Lower leg skin (tissue), 4 donors: ENCODE results near the gene DDX19B. TPM values are rescaled to one million over a fixed set of nuclear protein-coding genes. Genes with fewer than 3 reads are reported as not detected.
A peak's percentile ranks its signal among the peaks of the same experiment; 100 is the strongest.

Experiments
- DNase-seq, 2 donors: peaks; one replicate each; pipeline ENCODE4 v3.0.0-alpha.2; 2019; ENCODE audit warnings: low spot score in 2 of 2
- H3K4me3 ChIP-seq: fragments of 200-600 bp; sonication (generic); 2 replicates; pipeline ENCODE4 v1.5.1; 2017; ENCODE audit warnings: mild to moderate bottlenecking, low read depth; ENCODE audit not compliant: poor library complexity, severe bottlenecking
- CTCF ChIP-seq, 3 donors: fragments of 450-650 bp; IDR thresholded peaks; one replicate each; pipeline ENCODE4 v1.5.1; 2016; ENCODE audit warnings: antibody characterized with exemption in 3 of 3, mild to moderate bottlenecking in 3 of 3, moderate library complexity in 2 of 3
- POLR2A ChIP-seq, 2 donors: fragments of 450-650 bp; IDR thresholded peaks; one replicate each; pipeline ENCODE4 v1.6.1; 2016 to 2017; ENCODE audit warnings: antibody characterized with exemption in 2 of 2, mild to moderate bottlenecking in 1 of 2, moderate library complexity in 1 of 2
- WGBS, 2 donors: methylation state at CpG; one replicate each; pipeline ENCODE4 v1.1.5; 2018; 5-methylcytosine and 5-hydroxymethylcytosine counted together
- intact Hi-C: fragments of 100-400 bp; cut with DNase I; formaldehyde crosslinking; loops from one replicate; pipeline ENCODE4 v1.15.0; 2023; ENCODE audit warnings: low total_unique reads
- total RNA-seq, 4 donors: library from RNA; depleted of rRNA; stranded (reverse); fragments of >200 nt; gene quantifications; one replicate each; pipeline ENCODE4 v1.1.0, GENCODE V29; 2016

DDX19B gene
- total RNA-seq, 4 donors from 2014 or later = 36.9 to 53.3 (median 48.2) TPM

GRCh38 chr16:70378869-70379493 is 80.0 kb downstream of the DDX19B start:
- 81 to 86% methylated on average over 13 of the region's 13 CpGs for WGBS, 2 donors
- TF ChIP-seq CTCF (IDR thresholded peaks at IDR 0.05) (no peak), POLR2A (IDR thresholded peaks at IDR 0.05) (no peak)
- intact Hi-C loops = no loop called here
- H3K4me3 ChIP-seq = no peak overlapping the region
- no peak for DNase-seq

GRCh38 chr16:70380248-70380918 is 81.4 kb downstream of the DDX19B start:
- WGBS, 2 donors = 2 to 7% methylated on average over 15 to 24 of the region's 31 CpGs
- intact Hi-C loops = no loop called here
- TF ChIP-seq CTCF (IDR thresholded peaks at IDR 0.05) = no peak
- no peak for TF ChIP-seq POLR2A (IDR thresholded peaks at IDR 0.05)
- DNase-seq = peak; percentile 57 to 91
- H3K4me3 ChIP-seq = peak overlapping the region; percentile 64

- 1% methylated on average over 16 to 43 of the region's 52 CpGs for WGBS, 2 donors
- H3K4me3 ChIP-seq = peak overlapping the region; percentile 64
- DNase-seq = peak; percentile 98 to 99
- intact Hi-C loops = no loop called here
- TF ChIP-seq CTCF (IDR thresholded peaks at IDR 0.05) = no peak
- TF ChIP-seq POLR2A (IDR thresholded peaks at IDR 0.05) = no peak
Observed at GRCh38 chr16:70380919-70381603, 82.1 kb downstream of the DDX19B start.

- peak in 1 of 2 donors; percentile 31 for DNase-seq
Observed at GRCh38 chr16:70381604-70382342, 82.8 kb downstream of the DDX19B start.

More at GRCh38 chr16:70381604-70382342, 82.8 kb downstream of the DDX19B start:
- H3K4me3 ChIP-seq = peak overlapping the region; percentile 17
- TF ChIP-seq POLR2A (IDR thresholded peaks at IDR 0.05) (no peak), CTCF (IDR thresholded peaks at IDR 0.05) (no peak)
- WGBS, 2 donors = 18 to 33% methylated on average over 23 to 39 of the region's 47 CpGs
- intact Hi-C loops = no loop called here
